Measurements from ENCODE around the gene CWF19L2. TPM values are rescaled to one million over a fixed set of nuclear protein-coding genes. Genes with fewer than 3 reads are reported as not detected.

Gene CWF19L2
- total RNA-seq, result 8.2 and 10.9 TPM in 2 replicates

GRCh38 chr11:107457558-107458271 lies at the start of gene CWF19L2:
Gene CWF19L2 (minus strand): TSS chr11:107457825. CDS start chr11:107457816, 9 bp downstream.

Other genes with a start within 250 kb of the CWF19L2 start
- 5.3 and 6.2 TPM in 2 replicates for gene ALKBH8, start 107.9 kb upstream of the CWF19L2 start, total RNA-seq
- gene ELMOD1, start 133.3 kb upstream of the CWF19L2 start, total RNA-seq, result 0.83 and 1.1 TPM in 2 replicates